ENCODE measurements around the gene NEAT1.

The NEAT1 gene

DNA sequence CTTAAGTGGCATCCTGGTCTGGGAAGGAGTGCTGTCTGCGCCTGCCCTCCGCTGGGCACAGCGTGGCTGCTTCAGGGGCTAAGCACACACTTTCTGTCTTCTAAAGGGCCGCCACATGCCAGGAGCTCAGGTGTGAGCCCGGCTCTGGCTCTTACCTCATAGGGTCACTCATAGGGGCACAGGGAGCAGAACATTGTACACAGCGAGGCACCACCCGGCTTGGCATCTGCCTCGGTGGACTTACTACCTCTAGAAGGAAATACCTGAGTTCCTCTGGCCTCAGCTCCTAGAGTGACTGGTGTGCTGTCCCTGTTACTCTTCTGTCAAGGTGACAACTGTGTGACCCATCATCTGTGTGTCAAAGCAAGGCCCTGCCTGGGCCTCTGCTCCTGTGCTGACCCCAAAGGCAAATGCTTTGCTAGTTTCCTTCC lies 13.4 kb downstream of the NEAT1 start:
- H3K27me3 ChIP-seq (ENCODE audit: control insufficient read depth, insufficient read depth, low read length) = no peaks in the 10 kb centered on the region
- H3K79me2 ChIP-seq = peaks cover 28% of the 10 kb centered on the region
- H3K36me3 ChIP-seq (ENCODE audit: control insufficient read depth, insufficient read depth, low read length) = no peaks in the 10 kb centered on the region
- peak overlapping the region; percentile 27 for H3K4me3 ChIP-seq (ENCODE audit: low read depth, low read length)
- peak overlapping the region; percentile 100 for H3K27ac ChIP-seq
- TF ChIP-seq, protein P1, sequence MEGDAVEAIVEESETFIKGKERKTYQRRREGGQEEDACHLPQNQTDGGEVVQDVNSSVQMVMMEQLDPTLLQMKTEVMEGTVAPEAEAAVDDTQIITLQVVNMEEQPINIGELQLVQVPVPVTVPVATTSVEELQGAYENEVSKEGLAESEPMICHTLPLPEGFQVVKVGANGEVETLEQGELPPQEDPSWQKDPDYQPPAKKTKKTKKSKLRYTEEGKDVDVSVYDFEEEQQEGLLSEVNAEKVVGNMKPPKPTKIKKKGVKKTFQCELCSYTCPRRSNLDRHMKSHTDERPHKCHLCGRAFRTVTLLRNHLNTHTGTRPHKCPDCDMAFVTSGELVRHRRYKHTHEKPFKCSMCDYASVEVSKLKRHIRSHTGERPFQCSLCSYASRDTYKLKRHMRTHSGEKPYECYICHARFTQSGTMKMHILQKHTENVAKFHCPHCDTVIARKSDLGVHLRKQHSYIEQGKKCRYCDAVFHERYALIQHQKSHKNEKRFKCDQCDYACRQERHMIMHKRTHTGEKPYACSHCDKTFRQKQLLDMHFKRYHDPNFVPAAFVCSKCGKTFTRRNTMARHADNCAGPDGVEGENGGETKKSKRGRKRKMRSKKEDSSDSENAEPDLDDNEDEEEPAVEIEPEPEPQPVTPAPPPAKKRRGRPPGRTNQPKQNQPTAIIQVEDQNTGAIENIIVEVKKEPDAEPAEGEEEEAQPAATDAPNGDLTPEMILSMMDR (IDR thresholded peaks at IDR 0.05) = no peak
- no peaks in the 10 kb centered on the region for H3K9me3 ChIP-seq (ENCODE audit: control insufficient read depth, low read length)
- peaks cover 27% of the 10 kb centered on the region for H3K4me1 ChIP-seq
- H3K9ac ChIP-seq = no peak overlapping the region
- H2AFZ ChIP-seq = no peak overlapping the region
- H3K4me2 ChIP-seq (ENCODE audit: low read length) = peak overlapping the region; percentile 8

GRCh38 chr11:65436412-65437032 lies 13.9 kb downstream of the NEAT1 start:
- no peaks in the 10 kb centered on the region for H3K36me3 ChIP-seq (ENCODE audit: control insufficient read depth, insufficient read depth, low read length)
- no peak overlapping the region for H3K9ac ChIP-seq
- H3K9me3 ChIP-seq (ENCODE audit: control insufficient read depth, low read length) = no peaks in the 10 kb centered on the region
- TF ChIP-seq, protein P1 (IDR thresholded peaks at IDR 0.05) = no peak
- peak overlapping the region; percentile 100 for H3K27ac ChIP-seq
- H3K4me2 ChIP-seq (ENCODE audit: low read length) = peak overlapping the region; percentile 8
- H3K4me1 ChIP-seq = peaks cover 26% of the 10 kb centered on the region
- H2AFZ ChIP-seq = no peak overlapping the region
- H3K4me3 ChIP-seq (ENCODE audit: low read depth, low read length) = peak overlapping the region; percentile 27
- H3K79me2 ChIP-seq = peaks cover 22% of the 10 kb centered on the region
- H3K27me3 ChIP-seq (ENCODE audit: control insufficient read depth, insufficient read depth, low read length) = no peaks in the 10 kb centered on the region

- H3K36me3 ChIP-seq (ENCODE audit: control insufficient read depth, insufficient read depth, low read length) = no peaks in the 10 kb centered on the region
- no peak overlapping the region for H3K9ac ChIP-seq
- H3K4me2 ChIP-seq (ENCODE audit: low read length) = no peak overlapping the region
- TF ChIP-seq, protein P1 (IDR thresholded peaks at IDR 0.05) = no peak
- H2AFZ ChIP-seq = no peak overlapping the region
- H3K79me2 ChIP-seq = peaks cover 20% of the 10 kb centered on the region
- H3K4me3 ChIP-seq (ENCODE audit: low read depth, low read length) = no peak overlapping the region
- H3K27me3 ChIP-seq (ENCODE audit: control insufficient read depth, insufficient read depth, low read length) = no peaks in the 10 kb centered on the region
- H3K4me1 ChIP-seq = peaks cover 30% of the 10 kb centered on the region
- no peaks in the 10 kb centered on the region for H3K9me3 ChIP-seq (ENCODE audit: control insufficient read depth, low read length)
- peak overlapping the region; percentile 84 for H3K27ac ChIP-seq
Observed at GRCh38 chr11:65437436-65438227, 15.0 kb downstream of the NEAT1 start.

DNA sequence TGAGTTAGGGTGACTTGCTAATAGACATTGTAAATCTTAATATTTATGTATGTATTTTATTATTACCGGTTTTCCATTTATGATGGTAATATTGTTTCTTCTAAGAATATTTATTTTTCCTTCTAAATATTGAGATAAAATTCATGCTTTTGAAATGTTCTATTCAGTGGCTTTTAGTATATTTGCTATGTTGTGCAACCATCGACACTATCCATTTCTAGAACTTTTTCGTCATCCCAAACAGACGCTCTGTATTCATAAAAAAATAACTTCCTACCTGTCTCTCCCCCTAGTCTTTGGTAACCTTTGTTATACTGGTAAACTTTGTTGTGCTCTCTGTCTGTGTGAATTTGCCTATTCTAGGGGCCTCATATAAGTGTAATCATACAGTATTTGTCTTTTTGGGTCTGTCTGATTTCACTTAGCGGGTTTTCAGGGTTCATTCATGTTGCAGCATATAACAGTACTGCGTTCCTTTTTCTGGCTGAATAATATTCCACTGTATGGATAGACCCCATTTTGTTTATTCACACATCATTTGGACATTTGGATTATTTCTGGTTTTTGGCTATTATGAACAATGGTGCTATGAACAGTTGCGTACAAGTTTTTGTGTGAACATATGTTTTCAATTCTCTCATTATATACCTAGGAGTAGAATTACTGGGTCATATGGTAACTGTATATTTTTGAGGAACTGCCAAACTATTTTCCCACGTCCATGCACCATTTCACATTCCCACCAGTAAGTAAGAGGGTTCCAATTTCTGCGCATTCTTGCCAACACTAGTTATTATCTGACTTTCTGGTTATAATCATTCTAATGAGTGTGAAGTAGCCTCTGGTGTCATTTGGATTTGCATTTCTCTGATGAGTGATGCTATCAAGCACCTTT lies 15.9 kb downstream of the NEAT1 start:
- Histone ChIP-seq H2AFZ (no peak overlapping the region), H3K4me1 (peaks cover 35% of the 10 kb centered on the region), H3K4me2 (ENCODE audit: low read length) (no peak overlapping the region), H3K9ac (no peak overlapping the region), H3K79me2 (peaks cover 17% of the 10 kb centered on the region), H3K27ac (peak overlapping the region; percentile 84), H3K27me3 (ENCODE audit: control insufficient read depth, insufficient read depth, low read length) (no peaks in the 10 kb centered on the region), H3K36me3 (ENCODE audit: control insufficient read depth, insufficient read depth, low read length) (no peaks in the 10 kb centered on the region), H3K4me3 (ENCODE audit: low read depth, low read length) (no peak overlapping the region), H3K9me3 (ENCODE audit: control insufficient read depth, low read length) (no peaks in the 10 kb centered on the region)
- TF ChIP-seq, protein P1 (IDR thresholded peaks at IDR 0.05) = no peak
